ENCODE results near the gene PTMA. TPM values are rescaled to one million over a fixed set of nuclear protein-coding genes. Genes with fewer than 3 reads are reported as not detected.

The PTMA gene
- total RNA-seq, 2 experiments from 2014 or later, result 1,763 to 1,778 TPM

DNA sequence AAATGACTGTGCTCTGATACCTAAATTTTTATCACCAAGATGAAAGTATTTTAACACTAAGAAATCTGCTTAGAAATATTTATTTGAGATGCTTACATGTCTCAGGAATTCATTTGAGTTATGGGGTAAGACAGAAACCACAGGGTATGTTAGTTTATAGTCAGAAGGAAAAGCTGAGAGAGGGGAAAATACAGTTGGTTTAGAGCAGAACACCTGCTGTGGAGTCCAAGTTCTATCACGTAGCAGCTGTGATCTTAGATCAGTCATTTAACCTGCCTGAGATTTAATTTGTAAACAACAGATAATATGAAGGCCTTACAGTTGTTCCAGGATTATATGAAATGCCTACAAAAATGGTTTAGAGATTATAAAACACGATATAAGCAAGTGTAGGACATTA lies 43.7 kb downstream of the PTMA start:
- Mint-ChIP-seq H3K36me3 (no peaks in the 10 kb centered on the region), H3K27ac (no peak overlapping the region), H3K4me1 (ENCODE audit: low read depth) (peaks cover 2% of the 10 kb centered on the region), H3K4me3 (no peak overlapping the region), H3K27me3 (no peaks in the 10 kb centered on the region), H3K9me3 (no peaks in the 10 kb centered on the region)
- ChIA-PET CTCF (no interaction called here), POLR2A (interaction anchor here (0.7 kb wide), 1 partner anchor 10 kb away, joined by 3 read pairs; no protein-coding TSS in a partner anchor)
- no peak for DNase-seq
- intact Hi-C loops (cut with micrococcal nuclease), result no loop called here

DNA sequence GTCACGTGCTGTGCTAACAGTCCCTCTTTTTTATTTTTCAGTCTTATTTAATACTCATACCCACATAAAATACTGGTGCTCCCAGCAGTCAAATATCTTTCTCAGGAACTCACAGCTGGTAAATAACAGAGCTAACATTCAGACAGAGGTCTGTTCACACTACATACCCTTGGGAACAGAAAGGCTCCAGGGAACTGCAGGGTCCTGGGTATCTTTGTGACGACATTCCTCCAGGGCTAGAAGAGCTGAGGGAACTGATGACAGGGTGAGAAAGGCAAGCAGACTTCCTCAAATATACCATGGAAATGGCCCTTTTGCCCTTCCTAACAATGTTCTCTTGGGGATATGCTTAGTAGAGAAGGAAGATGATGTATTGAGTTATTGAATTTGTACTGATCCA lies 53.4 kb downstream of the PTMA start:
- H3K27ac Mint-ChIP-seq, result no peak overlapping the region
- DNase-seq, result no peak
- H3K4me3 Mint-ChIP-seq, result no peak overlapping the region
- POLR2A ChIA-PET, result interaction anchor here (1.0 kb wide), 1 partner anchor 9 kb away, joined by 3 read pairs; no protein-coding TSS in a partner anchor
- intact Hi-C loops (cut with micrococcal nuclease), result no loop called here
- peaks cover 11% of the 10 kb centered on the region for H3K4me1 Mint-ChIP-seq (ENCODE audit: low read depth)
- CTCF ChIA-PET, result interaction anchor here (0.8 to 1.1 kb wide), 2 partner anchors 14 to 160 kb away, joined by 3 to 4 read pairs; no protein-coding TSS in a partner anchor
- H3K36me3 Mint-ChIP-seq, result no peaks in the 10 kb centered on the region
- no peaks in the 10 kb centered on the region for H3K27me3 Mint-ChIP-seq
- no peaks in the 10 kb centered on the region for H3K9me3 Mint-ChIP-seq

Other genes with a start within 250 kb of the PTMA start
- 100 to 1,000 TPM; 902 to 918 TPM for gene NCL, start 244.0 kb upstream of the PTMA start, total RNA-seq
- gene NMUR1, start 178.1 kb upstream of the PTMA start, total RNA-seq, result under 1 TPM in 1 of 2 experiments, not detected in 1; 0.07 TPM
- not detected for gene TEX44, start 115.7 kb upstream of the PTMA start, total RNA-seq
- gene PDE6D, start 72.8 kb downstream of the PTMA start, total RNA-seq, result 10 to 100 TPM; 29.5 to 31.1 TPM
- 10 to 100 TPM; 47.1 to 50.6 TPM for gene COPS7B, start 77.9 kb downstream of the PTMA start, total RNA-seq
- gene NPPC, start 217.9 kb downstream of the PTMA start, total RNA-seq, result under 1 TPM in 1 of 2 experiments, not detected in 1; 0.22 TPM

Measured in activated CD4-positive, alpha-beta memory T cell treated with anti-CD3 and anti-CD28 coated beads for 36 hours (primary cell).